Endodermal cell (in vitro differentiated cells): ENCODE data around the gene BRD4. TPM values are rescaled to one million over a fixed set of nuclear protein-coding genes. Genes with fewer than 3 reads are reported as not detected.

ENCODE experiments used
- DNase-seq: peaks from one replicate; pipeline ENCODE4 v3.0.0-alpha.2; 2017
- H3K27ac ChIP-seq: 2 replicates; pipeline ENCODE4 v1.5.1; 2013; ENCODE audit warnings: mild to moderate bottlenecking, low read depth, low read length, moderate library complexity
- H3K27me3 ChIP-seq: 2 replicates; pipeline ENCODE4 v1.6.1; 2013; ENCODE audit warnings: mild to moderate bottlenecking, low read length, moderate library complexity; ENCODE audit not compliant: insufficient read depth, control insufficient read depth, poor library complexity, severe bottlenecking
- H3K36me3 ChIP-seq: 2 replicates; pipeline ENCODE4 v1.7.0; 2013; ENCODE audit warnings: mild to moderate bottlenecking, low read length, moderate library complexity; ENCODE audit not compliant: control insufficient read depth, insufficient read depth
- H3K4me1 ChIP-seq: one replicate; pipeline ENCODE4 v1.7.0; 2013; ENCODE audit warnings: low read length; ENCODE audit not compliant: control insufficient read depth, insufficient read depth
- H3K4me3 ChIP-seq: 2 replicates; pipeline ENCODE4 v1.5.1; 2013; ENCODE audit warnings: mild to moderate bottlenecking, low read length, moderate library complexity
- H3K9ac ChIP-seq: 2 replicates; pipeline ENCODE4 v1.6.1; 2013; ENCODE audit warnings: mild to moderate bottlenecking, low read length, moderate library complexity; ENCODE audit not compliant: poor library complexity, severe bottlenecking; ENCODE audit errors: extremely low read depth
- H3K9me3 ChIP-seq: 2 replicates; pipeline ENCODE4 v1.6.1; 2013; ENCODE audit warnings: mild to moderate bottlenecking, low read length, moderate library complexity; ENCODE audit not compliant: control insufficient read depth
- H3K27ac Mint-ChIP-seq: 2 replicates; pipeline ENCODE4 v1.8.0; 2020; ENCODE audit warnings: mixed read lengths
- H3K27me3 Mint-ChIP-seq: 2 replicates; pipeline ENCODE4 v1.8.0; 2021; ENCODE audit warnings: mild to moderate bottlenecking, mixed read lengths; ENCODE audit not compliant: insufficient read depth
- H3K36me3 Mint-ChIP-seq: 2 replicates; pipeline ENCODE4 v1.8.0; 2020; ENCODE audit warnings: low read depth, mixed read lengths
- H3K4me1 Mint-ChIP-seq: 2 replicates; pipeline ENCODE4 v1.8.0; 2020; ENCODE audit warnings: mixed read lengths
- H3K4me3 Mint-ChIP-seq: 2 replicates; pipeline ENCODE4 v1.8.0; 2020; ENCODE audit warnings: mild to moderate bottlenecking, moderate library complexity, mixed read lengths
- H3K9me3 Mint-ChIP-seq: 2 replicates; pipeline ENCODE4 v1.8.0; 2020; ENCODE audit warnings: mild to moderate bottlenecking, mixed read lengths
- CTCF ChIP-seq: fragments of 200-600 bp; sonication (generic); conservative IDR thresholded peaks from 2 replicates; pipeline ENCODE4 v1.5.0; 2021; ENCODE audit warnings: antibody characterized with exemption, mild to moderate bottlenecking
- WGBS, 2 experiments: methylation state at CpG; one replicate each; pipeline versions ENCODE4 v1.1.5 to v1.1.7; 2013; ENCODE audit warnings: missing lambda C conversion rate in 2 of 2, mixed read lengths in 1 of 2; ENCODE audit not compliant: insufficient coverage in 1 of 2, insufficient read length in 1 of 2; 5-methylcytosine and 5-hydroxymethylcytosine counted together
- total RNA-seq, 2 donors: library from RNA; stranded (reverse); fragmentation: NEBNext Ultra II Directional in 1 of 2; extraction: Animal tissue kit (Norgen Biotek cat#: 25700) in 1 of 2; gene quantifications; 2 replicates in 1 of 2; 3 replicates in 1 of 2; pipeline ENCODE4 v1.2.1, GENCODE V29; 2021

Gene BRD4
- total RNA-seq, 2 donors from 2014 or later: 149 to 156 TPM

DNA sequence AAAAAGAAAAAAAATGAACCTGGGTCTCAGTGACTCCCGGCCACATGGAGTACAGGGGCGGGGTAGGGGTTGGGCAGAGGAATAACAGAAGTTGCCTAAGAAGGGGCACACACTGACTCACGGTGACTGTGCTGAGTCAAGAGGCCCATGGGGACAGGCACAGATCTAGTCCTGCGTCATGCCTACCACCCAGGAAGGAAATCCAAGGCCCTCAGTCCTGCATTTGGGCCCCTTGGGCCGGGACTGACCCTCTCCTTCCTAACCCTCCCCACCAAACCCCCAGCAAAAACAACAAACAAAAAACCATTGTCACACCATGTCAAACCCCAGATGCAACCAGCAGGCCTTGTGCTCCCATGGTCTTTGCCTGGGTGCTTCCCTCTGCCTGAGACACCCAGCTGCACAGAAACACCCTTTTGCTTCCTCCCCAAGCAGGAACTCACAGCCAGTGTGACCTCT, 122.0 kb downstream of the BRD4 start:
- WGBS, 2 experiments: 88 to 95% methylated on average over 2 to 5 of the region's 5 CpGs
- H3K9me3 Mint-ChIP-seq: no peaks in the 10 kb centered on the region

GRCh38 chr19:15201374-15202023, 130.8 kb downstream of the BRD4 start:
- Histone ChIP-seq H3K9ac (no peak overlapping the region), H3K27ac (no peak overlapping the region), H3K27me3 (no peaks in the 10 kb centered on the region), H3K36me3 (peaks cover 18% of the 10 kb centered on the region), H3K4me3 (peak overlapping the region; percentile 62), H3K9me3 (no peaks in the 10 kb centered on the region), H3K4me1 (no peaks in the 10 kb centered on the region)
- peak overlapping the region; percentile 66 for H3K4me3 Mint-ChIP-seq
- TF ChIP-seq CTCF: no peak
- peaks cover 19% of the 10 kb centered on the region for H3K36me3 Mint-ChIP-seq
- peaks cover 6% of the 10 kb centered on the region for H3K4me1 Mint-ChIP-seq
- H3K27ac Mint-ChIP-seq: no peak overlapping the region
- H3K9me3 Mint-ChIP-seq: no peaks in the 10 kb centered on the region
- 93 to 95% methylated on average over 12 to 18 of the region's 18 CpGs for WGBS, 2 experiments
- H3K27me3 Mint-ChIP-seq: peaks cover 12% of the 10 kb centered on the region
- DNase-seq: no peak

More for the DNA sequence above, 122.0 kb downstream of the BRD4 start:
- H3K4me3 ChIP-seq: no peak overlapping the region
- TF ChIP-seq CTCF: no peak
- H3K36me3 Mint-ChIP-seq: no peaks in the 10 kb centered on the region
- H3K9ac ChIP-seq: no peak overlapping the region
- no peaks in the 10 kb centered on the region for H3K27me3 ChIP-seq
- no peaks in the 10 kb centered on the region for H3K4me1 Mint-ChIP-seq
- no peak overlapping the region for H3K4me3 Mint-ChIP-seq
- no peak overlapping the region for H3K27ac Mint-ChIP-seq
- peaks cover 11% of the 10 kb centered on the region for H3K27me3 Mint-ChIP-seq
- DNase-seq: no peak
- H3K9me3 ChIP-seq: no peaks in the 10 kb centered on the region
- no peak overlapping the region for H3K27ac ChIP-seq
- no peaks in the 10 kb centered on the region for H3K4me1 ChIP-seq
- H3K36me3 ChIP-seq: no peaks in the 10 kb centered on the region

DNA sequence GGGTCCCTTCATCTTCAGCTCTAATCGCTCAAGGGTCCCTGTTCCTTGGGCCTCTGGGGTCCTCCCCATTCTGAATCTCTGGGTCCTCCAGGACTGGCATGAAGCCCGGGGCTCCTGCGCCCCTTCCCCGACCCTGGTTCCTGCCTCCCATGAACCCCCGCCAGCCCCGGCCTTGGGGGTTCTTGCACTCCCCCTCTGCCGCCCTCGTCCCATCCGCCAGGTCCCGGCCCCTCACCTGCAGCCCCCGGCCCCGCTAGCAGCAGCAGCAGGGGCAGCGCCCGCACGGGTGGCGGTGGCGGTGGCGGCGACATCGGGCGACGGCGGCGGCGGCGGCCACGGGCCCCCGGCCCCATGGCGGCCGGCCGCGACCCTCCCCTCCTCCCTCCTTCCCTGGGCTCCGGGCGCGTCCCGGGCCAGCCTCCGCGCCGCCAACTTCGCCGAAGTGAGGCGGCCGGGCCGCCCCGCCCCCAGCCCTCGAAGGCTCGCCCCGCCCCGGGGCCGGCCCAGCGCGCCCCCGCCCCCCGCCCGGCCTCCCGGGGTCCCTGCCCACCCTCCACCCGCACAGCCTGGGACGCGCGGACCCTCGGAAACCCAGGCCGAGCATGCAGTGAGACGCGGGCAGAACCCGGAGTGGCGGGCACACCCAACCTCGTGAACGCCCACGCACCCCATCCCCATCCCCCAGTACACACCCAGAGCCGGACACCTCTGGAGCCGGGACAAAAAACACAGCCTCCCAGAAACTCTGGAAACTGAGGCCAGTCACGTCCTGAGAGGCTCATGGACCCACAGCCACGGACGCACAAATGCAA, 131.6 kb downstream of the BRD4 start, which contains the start of gene NOTCH3:
Gene NOTCH3, minus strand, starts transcription at position 443 of the 812 bp plus-strand sequence. Its CDS starts 90 bp downstream, at position 353.
- 3 to 20% methylated on average over 9 to 73 of the region's 74 CpGs for WGBS, 2 experiments
- peaks cover 10% of the 10 kb centered on the region for H3K27me3 Mint-ChIP-seq
- H3K27ac ChIP-seq: peak within 1 kb of the TSS; percentile 90
- H3K4me1 ChIP-seq: no peaks in the 10 kb centered on the region
- H3K27me3 ChIP-seq: no peaks in the 10 kb centered on the region
- H3K9me3 ChIP-seq: no peaks in the 10 kb centered on the region
- no peak for TF ChIP-seq CTCF
- H3K9ac ChIP-seq: peak within 1 kb of the TSS; percentile 75
- peak; percentile 82 for DNase-seq
- H3K4me3 Mint-ChIP-seq: peak within 1 kb of the TSS; percentile 66
- no peaks in the 10 kb centered on the region for H3K9me3 Mint-ChIP-seq
- peak within 1 kb of the TSS; percentile 48 for H3K27ac Mint-ChIP-seq
- peaks cover 19% of the 10 kb centered on the region for H3K36me3 Mint-ChIP-seq
- peaks cover 21% of the 10 kb centered on the region for H3K36me3 ChIP-seq
- H3K4me1 Mint-ChIP-seq: peaks cover 6% of the 10 kb centered on the region
- H3K4me3 ChIP-seq: peak within 1 kb of the TSS; percentile 88
